Psoas muscle (tissue), 8 donors: Measurements from ENCODE around the gene GRK5. TPM values are rescaled to one million over a fixed set of nuclear protein-coding genes. Genes with fewer than 3 reads are reported as not detected.

Experiments used
- ATAC-seq, 4 donors: fragments of 200-7000 bp; cut with Tn5 transposase; one replicate each; pipeline ENCODE4 v1.9.1; 2020; ENCODE audit warnings: moderate library complexity in 3 of 4, mild to moderate bottlenecking in 2 of 4
- DNase-seq, 2 donors: peaks; one replicate each; pipeline ENCODE4 v3.0.0-alpha.2; 2020
- H3K27ac ChIP-seq: fragments of 200-600 bp; one replicate; pipeline ENCODE4 v1.8.0; 2022
- H3K27me3 ChIP-seq, 3 donors: fragments of 200-600 bp in 1 of 3; one replicate each; pipeline versions ENCODE4 v1.6.1 to v1.8.0; 2013 to 2022; ENCODE audit warnings: low read length in 2 of 3, mild to moderate bottlenecking in 2 of 3, moderate library complexity in 1 of 3; ENCODE audit not compliant: insufficient read depth in 3 of 3
- H3K36me3 ChIP-seq, 2 donors: fragments of 200-600 bp in 1 of 2; one replicate each; pipeline versions ENCODE4 v1.6.1 to v1.8.0; 2013 to 2022; ENCODE audit warnings: low read depth in 1 of 2, mild to moderate bottlenecking in 1 of 2, moderate library complexity in 1 of 2; ENCODE audit not compliant: insufficient read depth in 1 of 2
- H3K4me1 ChIP-seq: fragments of 200-600 bp; one replicate; pipeline ENCODE4 v1.8.0; 2022
- H3K4me3 ChIP-seq: fragments of 200-600 bp; one replicate; pipeline ENCODE4 v1.8.0; 2022; ENCODE audit warnings: mild to moderate bottlenecking
- H3K9me3 ChIP-seq: fragments of 200-600 bp; one replicate; pipeline ENCODE4 v1.8.0; 2022
- CTCF ChIP-seq: fragments of 200-600 bp; IDR thresholded peaks from one replicate; pipeline ENCODE4 v1.8.0; 2022; ENCODE audit warnings: antibody characterized with exemption
- WGBS, 3 donors: extraction: QIAGEN DNeasy Blood & Tissue Kit; methylation state at CpG; one replicate each; pipeline versions ENCODE4 v1.1.6 to v1.1.7; 2013; 5-methylcytosine and 5-hydroxymethylcytosine counted together
- intact Hi-C, 2 donors: fragments of 100-400 bp; cut with DNase I; formaldehyde crosslinking; loops; one replicate each; pipeline versions ENCODE4 v1.11.0 to v1.14.2; 2022
- polyA plus RNA-seq, 3 donors: library from polyadenylated mRNA; stranded (reverse); fragments of 200-250 nt; gene quantifications; one replicate each; pipeline ENCODE4 v1.2.3, GENCODE V29; 2013
- total RNA-seq, 4 donors: library from RNA; stranded (reverse); fragmentation: NEBNext Ultra II Directional in 2 of 4; extraction: Animal tissue kit (Norgen Biotek cat#: 25700) in 2 of 4; gene quantifications; one replicate each; pipeline versions ENCODE4 v1.2.1 to v1.2.4, GENCODE V29; 2021 to 2023
- donor health status: healthy with polysubstance abuse.
- donor health status: DM: no; HTN: no; CAD: no; lungs with moderate emphysema.
- donor health status: Bipolar disorder and iron deficiency.
- donor health status: healthy.
- donor health status: DM: yes; HTN: yes; CAD: no.
- donor health status: DM: no; HTN: no; CAD: no.
- donor health status: DM: no; HTN: no; CAD: no.
- donor health status: DM: yes; HTN: yes; CAD: no.

GRK5 gene
- total and polyA plus RNA-seq, 7 donors = 7.0 to 15.5 (median 8.0) TPM

GRCh38 chr10:119315128-119316001, 108.0 kb downstream of the GRK5 start:
- DNase-seq = peak; percentile 65 to 67
- intact Hi-C loops = no loop called here
- Histone ChIP-seq H3K36me3 (no peaks in the 10 kb centered on the region), H3K27me3 (no peaks in the 10 kb centered on the region), H3K4me3 (no peak overlapping the region), H3K4me1 (peaks cover 7% of the 10 kb centered on the region), H3K27ac (peak overlapping the region; percentile 60), H3K9me3 (no peaks in the 10 kb centered on the region)
- no peak for TF ChIP-seq CTCF
- peak; percentile 84 to 88 (median 86) for ATAC-seq
- WGBS, 3 donors = 59 to 72% (median 62%) methylated on average over 16 of the region's 16 CpGs

- Histone ChIP-seq H3K9me3 (no peaks in the 10 kb centered on the region), H3K36me3 (no peaks in the 10 kb centered on the region), H3K4me3 (no peak overlapping the region), H3K27me3 (no peaks in the 10 kb centered on the region), H3K4me1 (peaks cover 7% of the 10 kb centered on the region), H3K27ac (peak overlapping the region; percentile 60)
- no peak for DNase-seq
- ATAC-seq = no peak
- intact Hi-C loops = no loop called here
- no peak for TF ChIP-seq CTCF
- 92 to 100% (median 98%) methylated on average over 2 of the region's 2 CpGs for WGBS, 3 donors
These were observed 108.6 kb downstream of the GRK5 start for GRCh38 chr10:119316002-119316358.

- peak in 1 of 4 donors; percentile 22 for ATAC-seq
- TF ChIP-seq CTCF = no peak
- intact Hi-C loops = no loop called here
- Histone ChIP-seq H3K4me1 (peaks cover 7% of the 10 kb centered on the region), H3K9me3 (no peaks in the 10 kb centered on the region), H3K36me3 (no peaks in the 10 kb centered on the region), H3K27me3 (no peaks in the 10 kb centered on the region), H3K27ac (peak overlapping the region; percentile 30), H3K4me3 (no peak overlapping the region)
- 70 to 78% (median 75%) methylated on average over 4 of the region's 4 CpGs for WGBS, 3 donors
- no peak for DNase-seq
These were observed 109.3 kb downstream of the GRK5 start for GRCh38 chr10:119316729-119317097.

GRCh38 chr10:119318411-119319160, 111.2 kb downstream of the GRK5 start:
- 61 to 77% (median 70%) methylated on average over 11 of the region's 11 CpGs for WGBS, 3 donors
- peaks cover 7% of the 10 kb centered on the region for H3K4me1 ChIP-seq
- no peaks in the 10 kb centered on the region for H3K9me3 ChIP-seq
- intact Hi-C loops = no loop called here
- H3K36me3 ChIP-seq = no peaks in the 10 kb centered on the region
- no peak overlapping the region for H3K27ac ChIP-seq
- ATAC-seq (no peak), DNase-seq (no peak)
- no peak overlapping the region for H3K4me3 ChIP-seq
- TF ChIP-seq CTCF = no peak
- no peaks in the 10 kb centered on the region for H3K27me3 ChIP-seq
